Activated CD8-positive, alpha-beta T cell treated with anti-CD3 and anti-CD28 coated beads for 36 hours (primary cell): ENCODE results near the gene CUL9. TPM values are rescaled to one million over a fixed set of nuclear protein-coding genes. Genes with fewer than 3 reads are reported as not detected.
A peak's percentile ranks its signal among the peaks of the same experiment; 100 is the strongest.

Experiments used
- ATAC-seq: fragments of 200-7000 bp; cut with Tn5 transposase; one replicate; pipeline ENCODE4 v1.10.0; 2021; ENCODE audit warnings: mild to moderate bottlenecking, moderate library complexity
- CTCF ChIA-PET: fragments of 350-600 bp; sonication (Branson Sonifier 250); formaldehyde crosslinking; loops from one replicate; lab custom pipeline; 2021; ENCODE audit warnings: antibody characterized with exemption; lab: Charles Lee
- POLR2A ChIA-PET: fragments of 350-600 bp; sonication (Branson Sonifier 250); formaldehyde crosslinking; loops from one replicate; lab custom pipeline; 2021; ENCODE audit warnings: antibody characterized with exemption; lab: Charles Lee
- DNase-seq: peaks from one replicate; pipeline ENCODE4 v3.0.0-alpha.2; 2020
- H3K27ac Mint-ChIP-seq: one replicate; pipeline ENCODE4 v1.8.0; 2021; ENCODE audit warnings: mild to moderate bottlenecking, mixed read lengths
- H3K27me3 Mint-ChIP-seq: one replicate; pipeline ENCODE4 v1.8.0; 2021; ENCODE audit warnings: mixed read lengths
- H3K36me3 Mint-ChIP-seq: one replicate; pipeline ENCODE4 v1.8.0; 2021; ENCODE audit warnings: low read depth, mixed read lengths
- H3K4me1 Mint-ChIP-seq: one replicate; pipeline ENCODE4 v1.8.0; 2021; ENCODE audit warnings: low read depth, mixed read lengths
- H3K4me3 Mint-ChIP-seq: one replicate; pipeline ENCODE4 v1.8.0; 2021; ENCODE audit warnings: mild to moderate bottlenecking, moderate library complexity, mixed read lengths
- H3K9me3 Mint-ChIP-seq: one replicate; pipeline ENCODE4 v1.8.0; 2021; ENCODE audit warnings: mixed read lengths
- CTCF ChIP-seq: fragments of 200-600 bp; IDR thresholded peaks from one replicate; pipeline ENCODE4 v1.8.0; 2022; ENCODE audit warnings: antibody characterized with exemption, mild to moderate bottlenecking
- intact Hi-C: fragments of 100-400 bp; cut with micrococcal nuclease; formaldehyde crosslinking; loops from one replicate; pipeline ENCODE4 v1.10.0; 2022
- total RNA-seq, 2 experiments: library from RNA; stranded (reverse); gene quantifications; one replicate each; pipeline ENCODE4 v1.2.3, GENCODE V29; 2021

Gene CUL9
- total RNA-seq, 2 experiments from 2014 or later = 38.8 to 43.1 TPM

DNA sequence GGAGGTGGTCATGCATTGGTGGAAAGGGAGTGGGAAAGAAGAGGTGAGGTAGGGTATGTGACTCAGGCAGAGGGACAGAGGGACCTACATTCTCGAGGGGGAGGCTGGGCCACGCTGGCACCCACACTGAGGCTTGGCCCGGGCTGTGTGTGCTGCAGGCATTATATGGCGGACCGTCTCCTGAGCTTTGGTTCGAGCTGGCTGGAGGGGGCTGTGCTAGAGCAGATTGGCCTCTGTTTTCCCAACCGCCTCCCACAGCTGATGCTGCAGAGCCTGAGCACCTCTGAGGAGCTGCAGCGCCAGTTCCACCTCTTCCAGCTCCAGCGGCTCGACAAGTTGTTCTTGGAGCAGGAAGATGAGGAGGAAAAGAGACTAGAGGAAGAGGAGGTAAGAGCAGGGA, 23.9 kb downstream of the CUL9 start:
- TF ChIP-seq CTCF = no peak
- ChIA-PET POLR2A (interaction anchor here (0.9 to 1.6 kb wide), 3 partner anchors 14 to 298 kb away, joined by 3 to 4 read pairs (median 3); no protein-coding TSS in a partner anchor), CTCF (no interaction called here)
- Mint-ChIP-seq H3K36me3 (peaks cover 8% of the 10 kb centered on the region), H3K27me3 (no peaks in the 10 kb centered on the region), H3K4me3 (no peak overlapping the region), H3K4me1 (no peaks in the 10 kb centered on the region), H3K9me3 (no peaks in the 10 kb centered on the region), H3K27ac (no peak overlapping the region)
- no peak for ATAC-seq
- no peak for DNase-seq
- intact Hi-C loops = no loop called here

- no peak for TF ChIP-seq CTCF
- Mint-ChIP-seq H3K9me3 (no peaks in the 10 kb centered on the region), H3K36me3 (peaks cover 8% of the 10 kb centered on the region), H3K4me1 (no peaks in the 10 kb centered on the region), H3K4me3 (no peak overlapping the region), H3K27ac (peak overlapping the region; percentile 63), H3K27me3 (no peaks in the 10 kb centered on the region)
- no peak for DNase-seq
- ATAC-seq = no peak
- POLR2A ChIA-PET = no interaction called here
- CTCF ChIA-PET = no interaction called here
- intact Hi-C loops = no loop called here
These were observed 25.3 kb downstream of the CUL9 start for GRCh38 chr6:43207286-43207685.

GRCh38 chr6:43211955-43212354, 30.0 kb downstream of the CUL9 start:
- DNase-seq (no peak), ATAC-seq (no peak)
- H3K4me3 Mint-ChIP-seq = no peak overlapping the region
- no peak overlapping the region for H3K27ac Mint-ChIP-seq
- no peak for TF ChIP-seq CTCF
- H3K36me3 Mint-ChIP-seq = peaks cover 9% of the 10 kb centered on the region
- intact Hi-C loops = no loop called here
- ChIA-PET POLR2A (interaction anchor here (1.2 to 1.4 kb wide), 3 partner anchors 12 to 30 kb away, joined by 3 to 6 read pairs (median 3); partner anchors contain the start of gene CUL9), CTCF (no interaction called here)
- H3K4me1 Mint-ChIP-seq = no peaks in the 10 kb centered on the region
- H3K9me3 Mint-ChIP-seq = no peaks in the 10 kb centered on the region
- no peaks in the 10 kb centered on the region for H3K27me3 Mint-ChIP-seq

- ChIA-PET POLR2A (interaction anchor here (0.7 to 1.4 kb wide), 4 partner anchors 11 to 156 kb away, joined by 3 to 6 read pairs (median 3); partner anchors contain the start of genes CUL9 and DNPH1), CTCF (interaction anchor here (1.0 to 2.0 kb wide), 3 partner anchors 16 to 185 kb away, joined by 3 to 6 read pairs (median 3); partner anchors contain the start of gene DNPH1)
- Mint-ChIP-seq H3K9me3 (no peaks in the 10 kb centered on the region), H3K27me3 (no peaks in the 10 kb centered on the region), H3K27ac (no peak overlapping the region), H3K4me3 (no peak overlapping the region), H3K36me3 (peaks cover 13% of the 10 kb centered on the region), H3K4me1 (no peaks in the 10 kb centered on the region)
- intact Hi-C loops = no loop called here
- DNase-seq (no peak), ATAC-seq (no peak)
- no peak for TF ChIP-seq CTCF
These were observed 31.4 kb downstream of the CUL9 start for GRCh38 chr6:43213431-43213830.

DNA sequence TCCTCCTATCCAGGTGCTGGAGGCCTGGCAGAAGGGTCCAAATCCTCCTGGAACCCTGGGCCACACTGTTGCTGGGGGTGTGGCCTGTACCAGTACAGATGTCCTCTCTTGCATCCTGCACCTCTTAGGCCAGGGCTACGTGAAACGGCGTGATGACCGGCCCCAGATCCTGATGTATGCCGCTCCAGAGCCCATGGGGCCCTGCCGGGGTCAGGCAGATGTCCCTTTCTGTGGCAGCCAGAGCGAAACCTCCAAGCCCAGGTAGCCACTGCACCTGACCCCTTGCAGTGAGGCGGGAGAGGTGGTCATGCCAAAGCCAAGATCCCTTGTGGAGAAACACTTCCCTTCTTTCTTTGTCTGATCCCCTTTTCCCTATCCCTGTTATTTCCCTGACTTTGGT, 33.1 kb downstream of the CUL9 start:
- Mint-ChIP-seq H3K9me3 (no peaks in the 10 kb centered on the region), H3K36me3 (peaks cover 18% of the 10 kb centered on the region), H3K4me1 (no peaks in the 10 kb centered on the region), H3K27me3 (no peaks in the 10 kb centered on the region), H3K27ac (no peak overlapping the region), H3K4me3 (no peak overlapping the region)
- DNase-seq (no peak), ATAC-seq (no peak)
- no peak for TF ChIP-seq CTCF
- intact Hi-C loops = no loop called here
- POLR2A ChIA-PET = interaction anchor here (1.8 to 2.3 kb wide), 2 partner anchors 9 to 13 kb away, joined by 8 to 9 read pairs; no protein-coding TSS in a partner anchor
- CTCF ChIA-PET = interaction anchor here (0.9 kb wide), 1 partner anchor 14 kb away, joined by 3 read pairs; the partner anchor contains the start of gene DNPH1
